OCI-LY3 (cell line): ENCODE results near the gene JPT2.

ENCODE experiments used
- EZH2phosphoT487 ChIP-seq: fragments of 200-600 bp; shearing (Covaris generic); IDR thresholded peaks from 2 replicates; pipeline ENCODE4 v1.6.1; 2018; ENCODE audit warnings: antibody characterized with exemption, mixed run types, low read depth
- TF ChIP-seq, protein P1 (sequence below): fragments of 200-600, 300-600 bp; sonication (generic); IDR thresholded peaks from 2 replicates; pipeline ENCODE4 v1.5.1; 2014; ENCODE audit warnings: antibody characterized with exemption, low read length, low read depth

DNA sequence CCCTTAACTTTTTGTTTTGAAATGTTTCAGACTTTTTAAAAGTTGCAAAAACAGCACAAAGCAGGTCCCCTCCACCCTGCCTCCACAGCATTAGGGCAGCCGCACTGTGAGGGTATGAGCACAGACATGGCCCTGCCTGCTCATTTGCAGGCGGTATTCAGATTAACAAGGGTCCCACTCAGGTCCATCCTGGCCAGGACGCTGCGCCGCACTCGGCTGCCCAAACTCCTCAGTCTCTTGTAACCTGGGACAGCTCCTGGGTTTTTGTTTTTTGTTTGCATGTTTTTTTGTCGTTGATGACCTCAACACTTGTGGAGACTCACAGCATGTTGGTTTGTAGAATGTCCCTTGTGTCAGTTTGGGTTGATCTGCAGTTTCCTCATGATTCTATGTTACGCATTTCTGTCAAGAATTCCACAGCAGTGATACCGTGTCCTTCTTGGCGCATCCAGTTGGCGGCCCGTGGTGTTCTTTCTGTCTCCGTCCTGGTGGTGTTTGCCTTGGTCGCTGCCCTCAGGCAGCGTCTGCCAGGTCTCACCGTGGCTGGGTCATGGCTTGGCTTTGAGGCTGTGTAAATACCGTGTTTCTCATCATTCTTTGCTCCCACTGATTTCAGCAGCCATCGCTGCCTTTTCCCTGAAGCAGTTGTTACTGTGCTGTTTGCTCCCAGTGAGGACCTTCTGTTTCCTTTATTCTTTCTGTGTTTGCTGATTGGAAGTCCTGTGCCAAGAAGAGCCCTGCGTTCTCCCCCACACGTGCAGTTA, 47.4 kb upstream of the JPT2 start:
- TF ChIP-seq, protein P1, sequence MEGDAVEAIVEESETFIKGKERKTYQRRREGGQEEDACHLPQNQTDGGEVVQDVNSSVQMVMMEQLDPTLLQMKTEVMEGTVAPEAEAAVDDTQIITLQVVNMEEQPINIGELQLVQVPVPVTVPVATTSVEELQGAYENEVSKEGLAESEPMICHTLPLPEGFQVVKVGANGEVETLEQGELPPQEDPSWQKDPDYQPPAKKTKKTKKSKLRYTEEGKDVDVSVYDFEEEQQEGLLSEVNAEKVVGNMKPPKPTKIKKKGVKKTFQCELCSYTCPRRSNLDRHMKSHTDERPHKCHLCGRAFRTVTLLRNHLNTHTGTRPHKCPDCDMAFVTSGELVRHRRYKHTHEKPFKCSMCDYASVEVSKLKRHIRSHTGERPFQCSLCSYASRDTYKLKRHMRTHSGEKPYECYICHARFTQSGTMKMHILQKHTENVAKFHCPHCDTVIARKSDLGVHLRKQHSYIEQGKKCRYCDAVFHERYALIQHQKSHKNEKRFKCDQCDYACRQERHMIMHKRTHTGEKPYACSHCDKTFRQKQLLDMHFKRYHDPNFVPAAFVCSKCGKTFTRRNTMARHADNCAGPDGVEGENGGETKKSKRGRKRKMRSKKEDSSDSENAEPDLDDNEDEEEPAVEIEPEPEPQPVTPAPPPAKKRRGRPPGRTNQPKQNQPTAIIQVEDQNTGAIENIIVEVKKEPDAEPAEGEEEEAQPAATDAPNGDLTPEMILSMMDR, result no peak
- TF ChIP-seq EZH2phosphoT487, result no peak
